Spleen (tissue), 7 donors: Measurements from ENCODE around the gene SLC5A2.

Experiments
- CTCF ChIP-seq, 11 experiments: fragments of 200-600 bp in 7 of 11; fragments of 450-650 bp in 4 of 11; sonication (generic) in 4 of 11; IDR thresholded peaks in 8 of 11; conservative IDR thresholded peaks in 3 of 11; 1 replicate in 7 of 11; 2 replicates in 4 of 11; pipeline versions ENCODE4 v1.4.0 to v1.8.0; 2016 to 2021; ENCODE audit warnings: antibody characterized with exemption in 11 of 11, inconsistent platforms in 4 of 11, mild to moderate bottlenecking in 1 of 11
- POLR2A ChIP-seq, 3 donors: fragments of 450-650 bp; IDR thresholded peaks; one replicate each; pipeline ENCODE4 v1.5.1; 2017; ENCODE audit warnings: antibody characterized with exemption in 3 of 3, mild to moderate bottlenecking in 1 of 3
- POLR2AphosphoS5 ChIP-seq, 3 donors: sonication (generic); formaldehyde crosslinking; IDR thresholded peaks; one replicate each; pipeline ENCODE4 v1.5.1; 2017; ENCODE audit warnings: antibody characterized with exemption in 3 of 3
- donor health status: DM: no; HTN: no; CAD: no; lungs with moderate emphysema.
- donor health status: DM: no; HTN: no; CAD: no.
- donor health status: DM: no; HTN: no; CAD: no.

GRCh38 chr16:31508706-31509195 is 25.8 kb downstream of the SLC5A2 start:
- TF ChIP-seq CTCF (IDR thresholded peaks at IDR 0.05 in 8 of 11, conservative IDR thresholded peaks at IDR 0.05 in 3 of 11) (no peak), POLR2A (IDR thresholded peaks at IDR 0.05) (no peak), POLR2AphosphoS5 (IDR thresholded peaks at IDR 0.05) (no peak)
